ENCODE data around the gene ADD3.

The ADD3 gene, protein sequence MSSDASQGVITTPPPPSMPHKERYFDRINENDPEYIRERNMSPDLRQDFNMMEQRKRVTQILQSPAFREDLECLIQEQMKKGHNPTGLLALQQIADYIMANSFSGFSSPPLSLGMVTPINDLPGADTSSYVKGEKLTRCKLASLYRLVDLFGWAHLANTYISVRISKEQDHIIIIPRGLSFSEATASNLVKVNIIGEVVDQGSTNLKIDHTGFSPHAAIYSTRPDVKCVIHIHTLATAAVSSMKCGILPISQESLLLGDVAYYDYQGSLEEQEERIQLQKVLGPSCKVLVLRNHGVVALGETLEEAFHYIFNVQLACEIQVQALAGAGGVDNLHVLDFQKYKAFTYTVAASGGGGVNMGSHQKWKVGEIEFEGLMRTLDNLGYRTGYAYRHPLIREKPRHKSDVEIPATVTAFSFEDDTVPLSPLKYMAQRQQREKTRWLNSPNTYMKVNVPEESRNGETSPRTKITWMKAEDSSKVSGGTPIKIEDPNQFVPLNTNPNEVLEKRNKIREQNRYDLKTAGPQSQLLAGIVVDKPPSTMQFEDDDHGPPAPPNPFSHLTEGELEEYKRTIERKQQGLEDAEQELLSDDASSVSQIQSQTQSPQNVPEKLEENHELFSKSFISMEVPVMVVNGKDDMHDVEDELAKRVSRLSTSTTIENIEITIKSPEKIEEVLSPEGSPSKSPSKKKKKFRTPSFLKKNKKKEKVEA

DNA sequence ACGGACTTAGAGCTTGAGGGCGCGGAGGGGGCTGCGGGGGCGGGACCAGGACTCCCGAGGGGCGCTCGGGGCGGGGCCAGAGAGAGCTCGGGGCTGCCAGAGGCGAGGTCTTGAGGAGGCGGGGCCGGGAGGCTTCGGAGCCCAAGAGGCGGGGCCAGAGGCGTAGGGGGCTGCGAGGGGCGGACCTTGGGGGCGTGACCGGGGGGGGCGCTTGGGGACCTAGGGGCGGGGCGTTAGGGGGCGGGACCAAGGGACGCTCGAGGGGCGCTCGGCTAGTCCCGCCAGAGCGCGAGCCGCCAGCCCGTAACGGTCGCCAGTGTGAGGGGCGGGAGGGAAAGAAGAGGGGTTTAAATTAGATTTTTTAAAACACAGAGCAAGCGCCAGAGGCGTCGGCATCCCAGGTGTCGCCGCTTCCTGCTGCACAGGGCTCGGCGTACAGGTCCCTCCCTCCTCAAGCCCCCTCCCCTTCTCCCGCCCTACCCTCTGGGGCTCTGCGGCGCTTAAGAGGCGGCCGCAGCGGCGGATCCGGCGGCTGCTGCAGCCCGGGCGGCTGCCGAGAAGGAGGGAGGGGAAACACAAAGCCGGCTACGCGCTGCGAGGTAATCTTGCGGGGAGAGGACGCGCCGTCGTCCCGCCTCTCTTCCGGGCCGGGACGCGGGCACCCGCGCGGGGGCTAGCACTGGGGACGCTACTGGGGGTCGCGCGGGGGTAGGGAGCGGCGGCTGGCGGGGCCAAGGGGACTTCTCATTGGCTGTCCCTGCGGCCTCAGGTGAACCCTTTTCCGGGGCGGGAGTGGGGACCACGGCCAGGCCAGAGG lies at the start of gene ADD3:
Gene ADD3 (plus strand): TSS at position 284 of the 817 bp plus-strand sequence. CDS start 92,670 bp downstream, outside the sequence.
- DNase-seq (ENCODE audit: low spot score): peak; percentile 96

DNA sequence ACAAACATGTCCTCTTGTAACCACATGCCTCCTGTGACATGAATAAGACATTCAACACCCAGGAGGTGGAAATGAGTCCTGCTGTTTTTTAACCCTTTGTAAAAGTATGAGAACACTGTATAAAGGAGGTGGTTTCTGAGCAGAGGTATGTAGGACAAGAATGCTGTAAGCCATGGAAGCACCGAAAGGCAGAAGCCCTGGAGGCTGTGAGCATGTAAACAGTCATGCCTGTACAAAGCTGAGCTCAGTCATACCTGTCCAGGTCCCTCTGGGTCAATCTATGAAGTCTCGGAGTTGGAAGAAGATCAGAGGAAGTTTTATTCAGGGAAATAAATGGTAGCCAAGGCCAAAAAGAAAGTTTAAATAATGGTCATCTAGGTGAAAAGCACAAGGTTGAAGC lies 49.7 kb upstream of the ADD3 start:
- DNase-seq (ENCODE audit: low spot score): no peak

DNA sequence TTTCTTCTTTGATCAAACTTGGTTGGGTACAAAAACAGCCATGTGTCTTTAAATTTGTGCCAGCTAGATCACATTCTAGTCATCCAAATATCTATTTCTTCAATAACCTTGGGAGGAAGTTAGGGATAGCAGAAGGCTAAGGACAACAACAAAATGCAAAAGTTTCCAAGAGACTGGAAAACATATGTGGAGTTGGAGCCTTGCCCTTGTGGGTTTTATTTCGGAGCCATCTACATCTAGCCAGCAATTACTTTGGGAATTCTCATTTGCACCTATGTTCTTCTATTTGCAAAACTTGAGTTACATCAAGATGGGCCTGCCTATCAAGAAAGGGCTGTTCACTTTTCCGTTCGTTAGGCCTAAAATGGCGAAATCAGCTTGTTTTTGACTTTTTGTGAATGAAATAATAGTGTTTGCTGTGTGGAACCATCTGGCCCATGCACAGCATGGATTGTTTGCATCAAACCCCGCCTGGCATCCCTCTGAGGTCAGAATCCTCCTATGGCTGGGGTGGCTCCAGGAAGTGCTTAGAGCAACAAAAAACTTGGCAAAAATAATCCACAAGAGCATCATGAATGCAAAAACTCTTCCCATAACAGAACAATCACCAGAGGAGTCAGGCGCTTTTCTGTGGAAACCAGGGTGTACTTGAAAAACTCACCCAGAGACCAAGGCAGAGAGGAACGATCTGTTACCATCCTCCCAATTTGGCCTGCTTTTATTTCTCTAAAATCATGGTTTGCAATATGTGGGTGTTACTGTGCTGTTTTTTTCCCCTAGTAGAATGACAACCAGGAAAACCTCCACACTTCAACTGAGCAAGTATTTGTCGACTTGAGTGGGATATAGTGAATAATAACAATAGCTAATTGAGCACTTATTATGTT lies 48.3 kb upstream of the ADD3 start:
- DNase-seq (ENCODE audit: low spot score): no peak

DNA sequence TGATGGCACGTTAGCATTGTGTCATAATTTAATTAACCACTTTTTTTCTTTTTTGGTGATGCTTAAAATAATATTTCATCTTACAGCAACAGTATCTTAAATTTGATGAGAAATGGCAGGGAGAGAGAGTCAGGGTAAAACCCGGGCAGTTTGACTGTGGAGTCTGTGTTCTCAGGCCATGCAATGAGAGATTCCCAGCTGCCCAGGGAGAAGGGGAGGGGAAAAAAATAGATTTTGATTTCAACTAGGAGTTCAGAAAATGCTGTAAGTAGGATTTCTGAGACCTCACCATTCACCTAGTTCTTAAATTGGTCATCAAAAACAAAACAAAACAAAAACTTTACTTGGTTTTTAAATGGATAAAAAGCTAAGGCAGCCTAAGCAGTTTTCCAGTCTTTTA lies 47.1 kb upstream of the ADD3 start:
- DNase-seq (ENCODE audit: low spot score): no peak

DNA sequence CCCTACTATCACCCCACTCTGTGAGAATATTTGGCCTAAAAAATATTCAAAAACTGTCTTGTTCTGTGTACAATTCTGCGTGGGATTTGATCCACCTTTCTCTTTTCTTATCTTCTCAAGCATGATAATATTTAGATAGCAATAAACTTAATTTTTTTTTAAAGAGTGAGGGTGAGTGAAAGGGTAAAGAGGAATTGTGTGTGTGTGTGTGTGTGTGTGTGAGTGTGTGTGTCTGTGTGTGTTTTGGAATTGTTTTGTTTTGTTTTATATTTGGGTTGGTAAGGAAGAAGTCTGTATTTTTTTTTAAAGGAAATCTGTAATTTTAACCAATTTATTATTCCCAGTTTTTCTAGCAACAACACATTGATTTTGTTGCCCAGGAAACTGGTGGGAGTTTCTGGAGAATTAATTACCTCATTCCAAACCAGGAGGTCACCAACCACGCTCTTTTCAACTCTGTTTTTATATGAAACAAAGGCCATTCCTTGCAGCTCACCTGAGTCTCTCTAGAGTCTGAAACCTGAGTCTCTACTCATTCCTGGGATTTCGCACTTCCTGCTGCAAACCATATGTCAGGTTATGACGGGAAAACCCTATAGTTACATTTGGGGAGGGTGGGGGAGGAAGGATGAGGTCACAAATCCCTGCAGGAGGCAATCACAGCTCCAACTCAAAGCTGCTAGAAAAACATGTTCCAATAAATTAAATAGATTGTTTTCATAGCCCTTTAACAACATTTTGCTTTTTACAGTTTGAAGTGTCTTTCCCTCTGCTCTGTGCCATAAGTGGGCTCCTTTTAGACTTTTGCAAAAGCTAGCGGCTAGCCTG lies 46.4 kb upstream of the ADD3 start:
- peak; percentile 59 for DNase-seq (ENCODE audit: low spot score)

DNA sequence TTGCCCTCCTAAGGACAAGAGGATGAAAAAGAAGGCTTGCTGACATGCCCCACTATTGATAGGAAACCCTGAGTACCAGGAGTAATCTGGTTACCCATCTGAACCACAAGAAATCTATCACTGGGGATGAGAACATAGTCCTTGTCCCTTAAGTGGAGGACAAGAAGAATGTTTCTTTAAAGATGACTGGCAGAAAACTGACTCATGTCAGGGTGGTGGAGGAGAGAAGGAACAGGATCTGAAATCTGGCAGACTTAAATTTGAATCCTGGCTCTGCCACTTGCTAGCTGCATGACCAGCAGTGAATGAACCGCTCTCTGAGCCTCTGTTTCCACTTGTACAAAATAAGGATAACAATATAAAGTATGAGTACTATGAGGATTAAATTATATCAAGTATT lies 45.5 kb upstream of the ADD3 start:
- peak; percentile 68 for DNase-seq (ENCODE audit: low spot score)

DNA sequence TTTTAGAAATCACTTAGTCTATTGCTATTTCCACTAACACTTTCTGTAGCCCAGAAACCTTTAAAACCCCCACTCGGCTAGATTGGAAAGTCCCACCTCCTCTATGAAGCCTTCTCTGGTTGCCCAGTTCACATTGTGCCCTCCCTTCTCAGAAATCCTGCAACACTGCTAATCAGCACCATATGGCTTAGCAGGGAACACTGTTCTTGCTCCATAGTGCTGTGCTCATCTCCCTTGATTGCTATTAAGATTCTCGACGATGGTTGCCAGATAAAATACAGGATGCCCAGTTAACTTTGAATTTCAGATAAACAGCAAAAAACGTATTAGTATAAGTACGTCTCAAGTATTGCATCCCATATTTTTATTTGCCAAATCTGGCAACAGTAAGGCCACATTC lies 44.3 kb upstream of the ADD3 start:
- peak; percentile 83 for DNase-seq (ENCODE audit: low spot score)

DNA sequence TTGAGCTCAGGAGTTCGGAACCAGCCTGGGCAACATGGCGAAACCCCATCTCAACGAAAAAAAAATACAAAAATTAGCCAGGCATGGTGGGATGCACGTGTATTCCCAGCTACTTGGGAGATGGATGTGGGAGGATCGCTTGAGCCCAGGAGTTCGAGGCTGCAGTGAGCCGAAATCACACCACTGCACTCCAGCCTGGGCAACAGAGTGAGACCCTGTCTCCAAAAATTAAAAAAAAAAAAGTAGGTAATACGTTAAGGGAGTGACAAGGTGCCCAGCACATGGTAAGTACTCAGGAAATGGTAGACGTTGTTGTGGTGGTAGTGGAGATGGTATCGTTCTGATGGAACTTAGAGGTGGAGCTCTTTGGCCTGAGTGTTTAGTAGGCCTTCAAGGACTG lies 43.5 kb upstream of the ADD3 start:
- DNase-seq (ENCODE audit: low spot score): no peak

DNA sequence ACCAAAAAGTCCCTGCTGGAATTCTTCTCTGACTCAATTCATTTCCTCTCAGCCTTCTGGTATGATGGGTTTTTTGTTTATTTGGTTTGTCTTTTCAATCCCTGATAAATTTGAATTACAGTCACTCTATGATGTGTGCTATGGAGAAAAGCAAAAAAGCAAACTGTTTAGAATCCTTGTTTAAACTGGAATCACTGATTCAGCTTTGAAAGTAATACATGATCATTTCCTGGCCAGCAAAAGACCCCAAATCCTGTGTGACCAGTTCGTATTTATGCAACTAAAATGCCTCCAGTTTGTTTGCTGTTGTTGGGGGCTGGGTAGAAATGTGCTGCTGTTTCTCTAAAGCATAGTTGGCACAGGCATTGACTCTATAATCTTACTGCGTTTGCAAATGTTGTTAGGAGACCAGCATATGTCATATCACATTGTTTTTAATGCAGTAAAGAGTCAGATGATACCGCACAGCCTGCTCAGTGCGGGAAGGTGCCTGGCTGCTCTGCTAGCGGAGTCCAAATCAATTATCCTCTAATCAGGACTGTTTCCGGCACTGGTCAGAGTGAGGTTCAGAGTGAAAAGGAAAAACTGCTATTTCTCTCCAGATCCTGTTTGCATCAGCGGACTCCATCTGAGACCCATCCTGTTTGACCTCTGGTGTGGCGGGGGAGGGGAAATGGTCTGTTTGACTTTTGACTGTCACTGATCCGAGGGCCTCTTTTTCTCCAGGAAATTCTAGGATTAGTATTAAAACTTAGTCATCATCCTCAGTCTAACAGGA lies 40.6 kb upstream of the ADD3 start:
- peak; percentile 65 for DNase-seq (ENCODE audit: low spot score)

DNA sequence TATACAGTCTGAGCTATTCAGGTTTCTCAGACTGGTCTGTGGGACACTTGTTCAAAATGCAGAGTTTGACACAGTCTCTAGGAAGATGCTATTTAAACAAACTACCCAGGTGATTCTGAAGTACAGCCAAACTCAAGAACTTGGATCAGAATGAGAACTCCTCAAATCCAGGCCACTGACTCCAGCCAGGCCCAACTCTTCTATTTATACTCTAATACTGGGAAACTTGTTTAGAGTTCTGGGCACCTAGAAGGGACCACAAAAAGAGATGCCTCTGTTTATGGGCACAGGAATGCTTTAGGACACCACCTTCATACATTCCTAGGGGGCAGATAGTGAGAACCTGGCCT lies 40.1 kb upstream of the ADD3 start:
- peak; percentile 76 for DNase-seq (ENCODE audit: low spot score)

DNA sequence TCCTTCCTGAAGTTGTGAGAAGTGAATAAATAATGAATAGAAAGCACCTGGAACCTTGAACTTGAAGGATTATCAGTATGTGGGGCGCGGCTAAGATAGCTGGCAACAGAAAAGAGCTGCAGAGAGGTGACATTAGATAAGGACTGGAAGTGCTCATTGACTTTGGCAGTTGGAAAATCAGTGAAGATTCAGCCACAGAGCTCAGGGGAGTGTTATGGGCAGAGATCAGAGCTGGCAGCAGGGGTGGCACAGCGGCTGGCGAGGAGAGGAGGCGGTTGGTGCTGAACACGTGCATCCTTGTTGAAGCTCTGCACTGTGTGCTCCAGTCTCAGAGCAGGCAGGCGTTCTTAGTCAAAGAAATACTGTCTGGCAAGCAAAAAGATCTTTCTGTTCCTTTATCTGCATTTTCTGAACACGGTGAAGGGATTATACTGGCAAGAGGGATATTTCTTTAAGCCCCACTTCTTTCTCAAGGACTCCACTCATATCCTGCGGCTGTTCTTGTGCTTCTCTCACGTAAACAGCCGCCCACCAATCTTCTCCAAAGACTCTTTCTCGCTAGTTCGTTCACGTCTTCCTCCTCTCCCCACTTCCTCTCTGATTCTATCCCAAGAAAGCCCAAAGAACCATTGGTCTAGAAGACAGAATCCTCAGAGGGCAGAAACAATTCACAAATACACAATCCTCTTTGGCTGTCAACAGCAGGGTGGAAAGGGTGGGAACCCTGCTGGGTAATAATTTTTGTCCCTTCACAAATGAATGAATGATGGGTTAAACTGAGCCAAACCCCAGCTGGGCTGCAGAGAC lies 38.6 kb upstream of the ADD3 start:
- DNase-seq (ENCODE audit: low spot score): no peak

DNA sequence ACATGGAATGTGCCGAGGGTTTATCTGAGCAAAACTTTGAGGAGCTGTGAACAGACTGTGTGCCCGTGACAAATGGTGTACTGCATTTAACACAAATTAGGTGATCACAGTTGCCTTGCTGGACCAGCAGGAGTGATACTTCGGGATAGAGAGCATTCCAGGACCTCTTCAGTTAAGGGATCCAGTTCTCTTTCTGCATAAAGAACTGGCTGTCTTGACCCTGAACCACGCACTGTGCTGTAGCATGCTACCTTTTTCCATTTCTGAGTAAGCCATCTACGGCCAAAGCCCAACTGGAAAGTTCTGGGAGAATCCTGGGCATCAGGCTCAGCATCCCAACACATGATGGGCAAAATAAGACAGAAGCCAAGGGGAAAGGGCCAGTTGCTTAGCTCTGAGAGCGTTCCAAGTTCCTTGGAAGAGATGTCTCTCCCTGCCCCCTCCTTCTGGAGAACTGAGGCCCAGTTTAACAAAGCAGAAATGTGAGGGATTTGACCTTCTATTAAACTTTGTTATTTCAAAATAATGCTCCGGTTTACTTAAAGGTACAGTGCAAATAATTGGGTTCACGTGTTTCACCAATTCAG lies 37.9 kb upstream of the ADD3 start:
- no peak for DNase-seq (ENCODE audit: low spot score)

DNA sequence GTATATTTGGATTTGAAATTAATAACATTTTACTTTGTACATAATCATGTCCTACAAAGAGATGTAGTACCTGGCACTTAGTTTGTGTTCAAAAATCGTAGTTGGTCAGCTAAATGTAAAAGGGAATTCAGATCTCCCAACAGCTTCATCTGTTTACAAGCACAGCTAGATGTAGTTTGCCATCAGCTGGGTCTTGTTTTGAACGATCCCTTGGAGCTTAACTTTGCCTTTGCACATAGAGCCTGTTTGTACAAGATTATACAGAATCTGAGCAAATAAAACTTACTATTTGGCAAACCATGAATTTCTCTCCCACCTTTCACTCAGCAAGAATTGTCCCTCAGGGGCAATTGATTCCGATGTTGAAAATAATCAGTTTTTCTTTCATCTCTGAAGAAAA lies 36.1 kb upstream of the ADD3 start:
- DNase-seq (ENCODE audit: low spot score): no peak

DNA sequence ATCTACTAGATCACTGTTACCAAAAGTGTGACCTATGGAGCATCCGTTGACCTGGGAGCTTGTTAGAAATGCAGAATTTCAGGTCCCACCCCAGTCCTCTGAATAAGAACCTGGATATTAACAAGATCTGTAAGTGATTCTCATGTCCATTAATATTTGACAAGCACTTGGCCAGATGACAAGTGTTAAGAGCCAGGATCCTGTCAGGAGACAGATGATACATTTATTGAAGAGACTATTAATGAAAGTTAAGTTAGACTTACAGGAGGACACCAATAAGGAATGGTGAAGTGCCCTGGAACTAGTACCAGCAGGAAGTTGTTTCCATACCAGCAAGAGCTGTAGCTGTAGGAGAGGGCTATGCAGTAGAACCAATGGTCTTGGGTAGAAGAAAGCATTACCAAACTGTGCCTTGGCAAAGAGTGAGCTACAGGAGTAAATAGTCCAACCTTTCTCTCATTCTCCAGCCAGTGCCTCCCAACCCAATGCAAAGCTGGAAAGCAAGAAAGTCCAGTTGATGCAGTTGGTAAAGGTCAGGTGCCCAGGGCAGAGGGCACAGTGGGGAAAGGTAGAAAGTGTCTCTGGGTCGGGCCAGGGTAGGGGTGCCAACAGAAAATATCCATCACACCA lies 35.3 kb upstream of the ADD3 start:
- no peak for DNase-seq (ENCODE audit: low spot score)

DNA sequence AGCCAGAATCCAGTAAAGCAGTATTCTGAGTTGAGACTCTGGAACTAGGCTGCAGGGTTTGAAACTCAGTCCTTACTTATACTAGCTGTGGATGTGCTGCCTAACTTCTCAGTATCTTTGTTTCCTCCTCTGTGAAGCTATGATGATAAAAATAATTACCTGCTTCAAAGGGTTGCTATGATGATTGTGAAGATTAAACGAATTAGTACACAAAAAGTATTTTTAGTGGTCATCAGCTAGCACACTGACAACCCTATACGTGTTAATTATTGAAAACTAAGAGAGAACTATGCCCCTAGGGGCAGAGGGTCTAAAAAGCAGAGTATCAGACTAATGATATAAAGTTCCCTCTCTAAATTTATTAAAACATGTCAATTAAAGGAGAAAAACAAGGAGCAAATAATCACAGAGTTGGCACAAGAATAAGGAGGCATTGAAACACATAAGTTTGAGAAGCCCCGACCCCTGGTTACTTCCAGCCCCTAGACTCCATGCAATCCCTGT lies 34.4 kb upstream of the ADD3 start:
- no peak for DNase-seq (ENCODE audit: low spot score)

DNA sequence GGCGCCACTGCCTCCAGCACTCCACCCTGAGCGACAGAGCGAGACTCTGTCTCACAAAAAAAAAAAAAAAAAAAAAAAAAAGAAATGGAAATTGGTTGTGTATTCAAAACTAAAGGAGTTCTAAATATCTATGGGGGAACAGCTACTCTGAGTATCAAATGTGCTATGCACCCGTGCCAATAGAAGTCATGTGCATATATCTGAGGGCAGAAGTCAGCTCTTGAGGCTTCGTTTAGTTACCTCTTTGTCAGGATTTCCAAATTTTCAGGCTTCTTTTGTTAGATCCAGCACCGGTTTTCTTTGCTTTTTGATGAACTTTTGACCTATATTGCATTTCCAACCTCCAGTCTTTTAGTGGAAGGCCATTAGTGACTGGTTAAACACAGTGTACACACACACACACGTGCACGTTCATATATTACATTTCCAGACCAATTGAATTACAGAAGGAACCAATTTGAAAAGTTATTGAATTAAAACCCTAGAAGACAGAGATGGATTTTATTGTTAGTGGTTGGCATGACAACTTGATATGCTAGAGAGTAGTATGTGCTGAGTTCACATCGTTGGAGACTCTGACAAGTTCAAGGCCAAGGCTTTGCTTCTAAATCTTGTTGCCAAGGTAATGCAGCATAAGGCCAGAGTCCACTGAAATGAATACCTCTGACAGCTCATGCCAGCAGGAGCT lies 33.1 kb upstream of the ADD3 start:
- no peak for DNase-seq (ENCODE audit: low spot score)
